CD4-positive, alpha-beta T cell treated with Interleukin-15 for 1 hour (primary cell): ENCODE results near the gene MED9.
"Not testable (repeated sequence)": the region's sequence is repeated elsewhere in the genome, so short reads cannot be mapped to it uniquely, and the experiment has no call there.

Experiments
- DNase-seq: peaks from one replicate; pipeline ENCODE4 v3.0.0-alpha.2; 2020

Gene MED9

GRCh38 chr17:17456251-17456650, 20.5 kb upstream of the MED9 start:
- no peak for DNase-seq

- no peak for DNase-seq
These were observed 19.1 kb upstream of the MED9 start for GRCh38 chr17:17457680-17458079.

- no peak for DNase-seq
These were observed 16.8 kb upstream of the MED9 start for GRCh38 chr17:17460038-17460437.

GRCh38 chr17:17462048-17462824, 14.6 kb upstream of the MED9 start:
- no peak for DNase-seq

GRCh38 chr17:17463821-17464220, 13.0 kb upstream of the MED9 start:
- no peak for DNase-seq

- not testable (repeated sequence) for DNase-seq
These were observed 10.9 kb upstream of the MED9 start for GRCh38 chr17:17465878-17466277.

GRCh38 chr17:17466511-17466910, 10.3 kb upstream of the MED9 start:
- no peak for DNase-seq

GRCh38 chr17:17467016-17467415, 9.8 kb upstream of the MED9 start:
- no peak for DNase-seq

GRCh38 chr17:17467720-17468119, 9.1 kb upstream of the MED9 start:
- no peak for DNase-seq

- no peak for DNase-seq
These were observed 8.4 kb upstream of the MED9 start for GRCh38 chr17:17468217-17469010.

- no peak for DNase-seq
These were observed 7.4 kb upstream of the MED9 start for GRCh38 chr17:17469358-17469757.

- DNase-seq: no peak
These were observed 6.8 kb upstream of the MED9 start for GRCh38 chr17:17469996-17470395.

- no peak for DNase-seq
These were observed 4.4 kb upstream of the MED9 start for GRCh38 chr17:17472333-17472920.

- no peak for DNase-seq
These were observed 2.5 kb upstream of the MED9 start for GRCh38 chr17:17474341-17474740.

GRCh38 chr17:17479209-17479608, 2.4 kb downstream of the MED9 start:
- DNase-seq: no peak

- DNase-seq: no peak
These were observed 3.9 kb downstream of the MED9 start for GRCh38 chr17:17480593-17481148.

GRCh38 chr17:17481860-17482259, 5.1 kb downstream of the MED9 start:
- no peak for DNase-seq

GRCh38 chr17:17484451-17484899, 7.7 kb downstream of the MED9 start:
- no peak for DNase-seq

- DNase-seq: no peak
These were observed 8.6 kb downstream of the MED9 start for GRCh38 chr17:17485420-17485819.

- DNase-seq: not testable (repeated sequence)
These were observed 9.6 kb downstream of the MED9 start for GRCh38 chr17:17486416-17486815.

- no peak for DNase-seq
These were observed 11.2 kb downstream of the MED9 start for GRCh38 chr17:17487998-17488397.

GRCh38 chr17:17491031-17491471, 14.3 kb downstream of the MED9 start:
- no peak for DNase-seq

GRCh38 chr17:17491546-17491988, 14.8 kb downstream of the MED9 start:
- no peak for DNase-seq
